ENCODE data around the gene FADS2.

DNA sequence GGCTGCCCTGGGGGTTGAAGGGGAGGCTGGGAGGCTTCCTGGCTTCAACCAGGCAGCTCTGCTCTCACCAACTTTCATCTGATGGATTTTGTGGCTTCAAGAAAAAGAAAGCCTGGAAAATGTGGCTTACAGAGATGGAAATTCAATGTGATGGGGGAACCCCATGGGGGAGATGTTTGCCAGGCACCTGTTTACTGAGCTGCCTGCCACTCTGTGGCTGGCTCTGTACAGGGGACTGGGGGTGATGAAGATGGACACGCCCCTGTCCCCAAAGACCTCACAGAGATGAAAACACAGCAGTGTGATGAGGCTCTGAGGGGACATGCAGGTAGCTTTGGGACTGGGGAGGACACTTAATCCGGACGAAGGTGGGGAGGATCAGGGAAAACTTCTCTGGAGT lies 45.8 kb upstream of the FADS2 start:
- TF ChIP-seq, protein P1, sequence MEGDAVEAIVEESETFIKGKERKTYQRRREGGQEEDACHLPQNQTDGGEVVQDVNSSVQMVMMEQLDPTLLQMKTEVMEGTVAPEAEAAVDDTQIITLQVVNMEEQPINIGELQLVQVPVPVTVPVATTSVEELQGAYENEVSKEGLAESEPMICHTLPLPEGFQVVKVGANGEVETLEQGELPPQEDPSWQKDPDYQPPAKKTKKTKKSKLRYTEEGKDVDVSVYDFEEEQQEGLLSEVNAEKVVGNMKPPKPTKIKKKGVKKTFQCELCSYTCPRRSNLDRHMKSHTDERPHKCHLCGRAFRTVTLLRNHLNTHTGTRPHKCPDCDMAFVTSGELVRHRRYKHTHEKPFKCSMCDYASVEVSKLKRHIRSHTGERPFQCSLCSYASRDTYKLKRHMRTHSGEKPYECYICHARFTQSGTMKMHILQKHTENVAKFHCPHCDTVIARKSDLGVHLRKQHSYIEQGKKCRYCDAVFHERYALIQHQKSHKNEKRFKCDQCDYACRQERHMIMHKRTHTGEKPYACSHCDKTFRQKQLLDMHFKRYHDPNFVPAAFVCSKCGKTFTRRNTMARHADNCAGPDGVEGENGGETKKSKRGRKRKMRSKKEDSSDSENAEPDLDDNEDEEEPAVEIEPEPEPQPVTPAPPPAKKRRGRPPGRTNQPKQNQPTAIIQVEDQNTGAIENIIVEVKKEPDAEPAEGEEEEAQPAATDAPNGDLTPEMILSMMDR (IDR thresholded peaks at IDR 0.05): no peak
- TF ChIP-seq POLR2A (IDR thresholded peaks at IDR 0.05): no peak
